Mononuclear cell (primary cell): ENCODE results near the gene IQCE. TPM values are rescaled to one million over a fixed set of nuclear protein-coding genes. Genes with fewer than 3 reads are reported as not detected.
"Not testable (repeated sequence)": the region's sequence is repeated elsewhere in the genome, so short reads cannot be mapped to it uniquely, and the experiment has no call there.

ENCODE experiments used
- H3K27me3 ChIP-seq: 2 replicates; pipeline ENCODE4 v1.6.0; 2011; ENCODE audit warnings: low read length, control low read depth; ENCODE audit not compliant: insufficient read depth
- H3K4me1 ChIP-seq: 2 replicates; pipeline ENCODE4 v1.5.1; 2011; ENCODE audit warnings: mild to moderate bottlenecking, low read length, control low read depth; ENCODE audit not compliant: insufficient read depth
- H3K4me3 ChIP-seq: 2 replicates; pipeline ENCODE4 v1.5.1; 2011; ENCODE audit warnings: mild to moderate bottlenecking, low read length, moderate library complexity
- H3K9me3 ChIP-seq: 2 replicates; pipeline ENCODE4 v1.5.1; 2011; ENCODE audit warnings: low read depth, mild to moderate bottlenecking, control low read depth, low read length
- total RNA-seq: library from RNA; depleted of rRNA; stranded (reverse); fragments of >200 nt; gene quantifications from one replicate; pipeline ENCODE4 v1.2.3, GENCODE V29; 2012

The IQCE gene
- total RNA-seq, 1 donor: 2.7 TPM

- peak overlapping the region; percentile 62 for H3K4me3 ChIP-seq
These were observed 4.8 kb upstream of the IQCE start for GRCh38 chr7:2553831-2554581.

GRCh38 chr7:2554661-2555111, 4.1 kb upstream of the IQCE start:
- Histone ChIP-seq H3K4me1 (peaks cover 52% of the 10 kb centered on the region), H3K27me3 (no peaks in the 10 kb centered on the region), H3K4me3 (peak overlapping the region; percentile 62), H3K9me3 (no peaks in the 10 kb centered on the region)

More at GRCh38 chr7:2553831-2554581, 4.8 kb upstream of the IQCE start:
- Histone ChIP-seq H3K4me1 (peaks cover 47% of the 10 kb centered on the region), H3K9me3 (no peaks in the 10 kb centered on the region), H3K27me3 (no peaks in the 10 kb centered on the region)

GRCh38 chr7:2555121-2556052, 3.4 kb upstream of the IQCE start, which contains the start of gene BRAT1:
BRAT1 (minus strand) TSS chr7:2555524; CDS start chr7:2554431, 1,093 bp downstream.
- H3K4me3 ChIP-seq: peak within 1 kb of the TSS; percentile 62
- no peaks in the 10 kb centered on the region for H3K9me3 ChIP-seq
- H3K27me3 ChIP-seq: no peaks in the 10 kb centered on the region
- H3K4me1 ChIP-seq: peaks cover 59% of the 10 kb centered on the region

GRCh38 chr7:2559283-2559950, 638 bp downstream of the IQCE start:
- Histone ChIP-seq H3K4me1 (peaks cover 46% of the 10 kb centered on the region), H3K27me3 (no peaks in the 10 kb centered on the region), H3K9me3 (no peaks in the 10 kb centered on the region), H3K4me3 (peak overlapping the region; percentile 82)

GRCh38 chr7:2563955-2564354, 5.2 kb downstream of the IQCE start:
- not testable (repeated sequence) for H3K27me3 ChIP-seq, H3K4me3 ChIP-seq, H3K9me3 ChIP-seq
- peaks cover 27% of the 10 kb centered on the region for H3K4me1 ChIP-seq

GRCh38 chr7:2564970-2565540, 6.3 kb downstream of the IQCE start:
- Histone ChIP-seq H3K27me3 (no peaks in the 10 kb centered on the region), H3K9me3 (no peaks in the 10 kb centered on the region), H3K4me1 (peaks cover 18% of the 10 kb centered on the region), H3K4me3 (no peak overlapping the region)

- H3K4me3 ChIP-seq: no peak overlapping the region
These were observed 7.6 kb downstream of the IQCE start for GRCh38 chr7:2566348-2566889.

GRCh38 chr7:2566890-2567678, 8.3 kb downstream of the IQCE start:
- H3K9me3 ChIP-seq: no peaks in the 10 kb centered on the region
- H3K4me3 ChIP-seq: no peak overlapping the region
- peaks cover 15% of the 10 kb centered on the region for H3K4me1 ChIP-seq
- H3K27me3 ChIP-seq: no peaks in the 10 kb centered on the region

More at GRCh38 chr7:2566348-2566889, 7.6 kb downstream of the IQCE start:
- peaks cover 15% of the 10 kb centered on the region for H3K4me1 ChIP-seq
- H3K9me3 ChIP-seq: no peaks in the 10 kb centered on the region
- no peaks in the 10 kb centered on the region for H3K27me3 ChIP-seq

- Histone ChIP-seq H3K27me3 (no peaks in the 10 kb centered on the region), H3K4me3 (no peak overlapping the region), H3K9me3 (no peaks in the 10 kb centered on the region), H3K4me1 (peaks cover 15% of the 10 kb centered on the region)
These were observed 9.0 kb downstream of the IQCE start for GRCh38 chr7:2567679-2568278.

- peaks cover 15% of the 10 kb centered on the region for H3K4me1 ChIP-seq
- no peak overlapping the region for H3K4me3 ChIP-seq
- no peaks in the 10 kb centered on the region for H3K27me3 ChIP-seq
- H3K9me3 ChIP-seq: no peaks in the 10 kb centered on the region
These were observed 9.9 kb downstream of the IQCE start for GRCh38 chr7:2568521-2569223.

- Histone ChIP-seq H3K4me3 (no peak overlapping the region), H3K4me1 (peaks cover 15% of the 10 kb centered on the region), H3K9me3 (no peaks in the 10 kb centered on the region), H3K27me3 (no peaks in the 10 kb centered on the region)
These were observed 10.6 kb downstream of the IQCE start for GRCh38 chr7:2569421-2569820.

GRCh38 chr7:2570021-2570420, 11.2 kb downstream of the IQCE start:
- H3K9me3 ChIP-seq: no peaks in the 10 kb centered on the region
- H3K27me3 ChIP-seq: no peaks in the 10 kb centered on the region
- H3K4me1 ChIP-seq: peaks cover 15% of the 10 kb centered on the region
- H3K4me3 ChIP-seq: no peak overlapping the region

GRCh38 chr7:2571409-2571808, 12.6 kb downstream of the IQCE start:
- H3K4me3 ChIP-seq: no peak overlapping the region
- H3K9me3 ChIP-seq: no peaks in the 10 kb centered on the region
- H3K27me3 ChIP-seq: no peaks in the 10 kb centered on the region

More at GRCh38 chr7:2571409-2571808, 12.6 kb downstream of the IQCE start:
- H3K4me1 ChIP-seq: peaks cover 15% of the 10 kb centered on the region
